ENCODE data around the gene GABRA6.

DNA sequence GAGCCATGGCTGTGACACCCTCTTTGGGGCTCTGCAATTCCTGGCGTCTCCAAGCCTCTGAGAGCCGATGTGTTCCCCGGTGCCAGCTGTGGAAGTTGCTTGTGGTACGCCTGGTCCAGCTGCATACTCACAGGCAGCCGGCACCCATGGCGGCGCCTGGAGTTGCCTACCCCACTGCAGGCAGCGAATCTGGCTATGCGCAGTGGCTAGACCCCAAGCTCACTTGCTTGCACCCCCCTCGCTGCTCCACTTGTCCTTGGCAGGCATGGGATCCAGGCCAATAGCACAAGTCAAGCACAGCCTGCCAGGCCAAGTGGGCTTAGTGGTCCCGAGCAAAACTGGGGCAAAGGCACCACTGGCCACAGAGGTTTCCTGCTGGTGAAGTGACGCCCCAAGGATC is 24.7 kb upstream of the GABRA6 start:
- TF ChIP-seq, protein P1, sequence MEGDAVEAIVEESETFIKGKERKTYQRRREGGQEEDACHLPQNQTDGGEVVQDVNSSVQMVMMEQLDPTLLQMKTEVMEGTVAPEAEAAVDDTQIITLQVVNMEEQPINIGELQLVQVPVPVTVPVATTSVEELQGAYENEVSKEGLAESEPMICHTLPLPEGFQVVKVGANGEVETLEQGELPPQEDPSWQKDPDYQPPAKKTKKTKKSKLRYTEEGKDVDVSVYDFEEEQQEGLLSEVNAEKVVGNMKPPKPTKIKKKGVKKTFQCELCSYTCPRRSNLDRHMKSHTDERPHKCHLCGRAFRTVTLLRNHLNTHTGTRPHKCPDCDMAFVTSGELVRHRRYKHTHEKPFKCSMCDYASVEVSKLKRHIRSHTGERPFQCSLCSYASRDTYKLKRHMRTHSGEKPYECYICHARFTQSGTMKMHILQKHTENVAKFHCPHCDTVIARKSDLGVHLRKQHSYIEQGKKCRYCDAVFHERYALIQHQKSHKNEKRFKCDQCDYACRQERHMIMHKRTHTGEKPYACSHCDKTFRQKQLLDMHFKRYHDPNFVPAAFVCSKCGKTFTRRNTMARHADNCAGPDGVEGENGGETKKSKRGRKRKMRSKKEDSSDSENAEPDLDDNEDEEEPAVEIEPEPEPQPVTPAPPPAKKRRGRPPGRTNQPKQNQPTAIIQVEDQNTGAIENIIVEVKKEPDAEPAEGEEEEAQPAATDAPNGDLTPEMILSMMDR (IDR thresholded peaks at IDR 0.05; ENCODE audit: low read length): no peak
- no peak for TF ChIP-seq EZH2phosphoT487 (IDR thresholded peaks at IDR 0.05; ENCODE audit: low read length)

Data from MM.1S (cell line).